HL-60 (cell line): ENCODE results near the gene FAM47E.

Experiments
- DNase-seq, 2 experiments: peaks; one replicate each; pipeline ENCODE4 v3.0.0-alpha.2; 2010 to 2020; ENCODE audit warnings: low read depth in 1 of 2, low spot score in 1 of 2
- H3K27ac ChIP-seq: fragments of 250-450 bp; sonication (Bioruptor Pico); replicated peaks from 2 replicates; pipeline ENCODE4 v1.5.1; 2020; ENCODE audit warnings: mild to moderate bottlenecking, moderate library complexity
- H3K27me3 ChIP-seq: fragments of 250-450 bp; sonication (Bioruptor Pico); 2 replicates; pipeline ENCODE4 v1.5.1; 2021; ENCODE audit warnings: mild to moderate bottlenecking, moderate library complexity; ENCODE audit not compliant: insufficient read depth, poor library complexity, severe bottlenecking
- H3K4me3 ChIP-seq: replicated peaks from 2 replicates; pipeline ENCODE4 v1.5.1; 2011; ENCODE audit warnings: mild to moderate bottlenecking, control low read depth, low read length; ENCODE audit not compliant: insufficient read depth
- CTCF ChIP-seq: IDR thresholded peaks from one replicate; pipeline ENCODE4 v1.5.1; 2011; ENCODE audit warnings: low read length, control low read depth, inconsistent platforms; ENCODE audit not compliant: insufficient read depth
- GABPA ChIP-seq: IDR thresholded peaks from 2 replicates; pipeline ENCODE4 v1.6.1; 2012; ENCODE audit warnings: low read depth
- POLR2AphosphoS5 ChIP-seq: IDR thresholded peaks from 2 replicates; pipeline ENCODE4 v1.6.1; 2012; ENCODE audit warnings: low read depth
- REST ChIP-seq: IDR thresholded peaks from 2 replicates; pipeline ENCODE4 v1.6.1; 2012; ENCODE audit warnings: low read depth; ENCODE audit not compliant: insufficient replicate concordance
- SPI1 ChIP-seq: IDR thresholded peaks from 2 replicates; pipeline ENCODE4 v1.6.1; 2012; ENCODE audit warnings: low read depth, mild to moderate bottlenecking, borderline replicate concordance

The FAM47E gene

GRCh38 chr4:76214177-76214675 lies 37.3 kb upstream of the FAM47E start:
- Histone ChIP-seq H3K27ac (peak overlapping the region; percentile 79), H3K4me3 (peak overlapping the region; percentile 67), H3K27me3 (no peaks in the 10 kb centered on the region)
- TF ChIP-seq REST, result no peak
- no peak for TF ChIP-seq CTCF
- no peak for TF ChIP-seq GABPA
- no peak for TF ChIP-seq POLR2AphosphoS5
- TF ChIP-seq SPI1, result no peak
- peak; percentile 74 to 76 for DNase-seq

- Histone ChIP-seq H3K4me3 (no peak overlapping the region), H3K27me3 (no peaks in the 10 kb centered on the region), H3K27ac (no peak overlapping the region)
- TF ChIP-seq CTCF (no peak), POLR2AphosphoS5 (no peak), SPI1 (no peak), REST (no peak), GABPA (no peak)
- no peak for DNase-seq
These were observed 36.4 kb upstream of the FAM47E start for GRCh38 chr4:76215077-76215476.

- DNase-seq, result no peak
- Histone ChIP-seq H3K27ac (no peak overlapping the region), H3K27me3 (no peaks in the 10 kb centered on the region), H3K4me3 (no peak overlapping the region)
- TF ChIP-seq REST, result no peak
- no peak for TF ChIP-seq GABPA
- no peak for TF ChIP-seq POLR2AphosphoS5
- TF ChIP-seq CTCF, result no peak
- peak; percentile 84 for TF ChIP-seq SPI1
These were observed 35.0 kb upstream of the FAM47E start for GRCh38 chr4:76216524-76216923.
